HepG2 (cell line): ENCODE measurements around the gene PTX4. TPM values are rescaled to one million over a fixed set of nuclear protein-coding genes. Genes with fewer than 3 reads are reported as not detected.
A peak's percentile ranks its signal among the peaks of the same experiment; 100 is the strongest.

Experiments
- ESRRA ChIP-seq: sonication (generic); formaldehyde crosslinking; IDR thresholded peaks from 2 replicates; pipeline ENCODE4 v1.5.1; 2020; ENCODE audit warnings: mild to moderate bottlenecking, low read depth, missing genetic modification reagents
- GABPB1 ChIP-seq: IDR thresholded peaks from 2 replicates; pipeline ENCODE4 v1.6.1; 2016; ENCODE audit warnings: mild to moderate bottlenecking, missing genetic modification reagents, moderate library complexity, missing compliant biosample characterization
- HNF1A ChIP-seq, 2 experiments: sonication (generic) in 1 of 2; formaldehyde crosslinking in 1 of 2; IDR thresholded peaks; 2 replicates each; pipeline versions ENCODE4 v1.4.0 to v1.6.1; 2016 to 2020; ENCODE audit warnings: borderline replicate concordance in 1 of 2, low read depth in 1 of 2, mild to moderate bottlenecking in 1 of 2, missing genetic modification reagents in 1 of 2
- KLF9 ChIP-seq: IDR thresholded peaks from 2 replicates; pipeline ENCODE4 v1.6.1; 2016; ENCODE audit warnings: low read depth
- LCORL ChIP-seq, 2 experiments: fragments of 450-650 bp in 1 of 2; sonication (generic) in 1 of 2; formaldehyde crosslinking in 1 of 2; IDR thresholded peaks; 2 replicates each; pipeline versions ENCODE4 v1.5.0 to v1.6.1; 2017 to 2020; ENCODE audit warnings: antibody characterized with exemption in 1 of 2, missing genetic modification reagents in 1 of 2
- POLR2A ChIP-seq, 2 experiments: IDR thresholded peaks; 2 replicates each; pipeline ENCODE4 v1.6.1; 2011; ENCODE audit warnings: low read depth in 2 of 2, low read length in 2 of 2, mild to moderate bottlenecking in 1 of 2, moderate library complexity in 1 of 2; ENCODE audit not compliant: insufficient read depth in 1 of 2
- RNF219 ChIP-seq: sonication (generic); formaldehyde crosslinking; IDR thresholded peaks from 2 replicates; pipeline ENCODE4 v1.5.0; 2020; ENCODE audit warnings: mild to moderate bottlenecking, missing genetic modification reagents
- RXRB ChIP-seq: IDR thresholded peaks from 2 replicates; pipeline ENCODE4 v1.6.1; 2016; ENCODE audit warnings: borderline replicate concordance, missing genetic modification reagents, missing compliant biosample characterization
- SALL2 ChIP-seq: sonication (generic); formaldehyde crosslinking; IDR thresholded peaks from 2 replicates; pipeline ENCODE4 v1.8.1; 2023; ENCODE audit warnings: mild to moderate bottlenecking, missing genetic modification reagents, inconsistent platforms
- SPEN ChIP-seq: sonication (generic); formaldehyde crosslinking; IDR thresholded peaks from 2 replicates; pipeline ENCODE4 v1.5.1; 2020; ENCODE audit warnings: low read depth, mild to moderate bottlenecking, missing genetic modification reagents
- TSC22D2 ChIP-seq: sonication (generic); formaldehyde crosslinking; IDR thresholded peaks from 2 replicates; pipeline ENCODE4 v1.5.1; 2020; ENCODE audit warnings: missing genetic modification reagents, mild to moderate bottlenecking, borderline replicate concordance
- XBP1 ChIP-seq: sonication (generic); formaldehyde crosslinking; IDR thresholded peaks from 2 replicates; pipeline ENCODE4 v1.5.0; 2020; ENCODE audit warnings: missing genetic modification reagents
- YEATS4 ChIP-seq: sonication (generic); formaldehyde crosslinking; IDR thresholded peaks from 2 replicates; pipeline ENCODE4 v1.4.0; 2020; ENCODE audit warnings: missing genetic modification reagents, borderline replicate concordance
- YY1 ChIP-seq: IDR thresholded peaks from 2 replicates; pipeline ENCODE4 v1.6.1; 2011; ENCODE audit warnings: low read length, low read depth, moderate library complexity, mild to moderate bottlenecking; ENCODE audit not compliant: insufficient read depth, insufficient replicate concordance
- ZC3H13 ChIP-seq: sonication (generic); formaldehyde crosslinking; IDR thresholded peaks from 2 replicates; pipeline ENCODE4 v1.8.1; 2023; ENCODE audit warnings: mild to moderate bottlenecking, missing genetic modification reagents, moderate library complexity
- ZMAT3 ChIP-seq: sonication (generic); formaldehyde crosslinking; conservative IDR thresholded peaks from 2 replicates; pipeline ENCODE4 v1.7.0; 2021; ENCODE audit warnings: missing genetic modification reagents
- ZNF136 ChIP-seq: sonication (generic); formaldehyde crosslinking; IDR thresholded peaks from 2 replicates; pipeline ENCODE4 v1.8.1; 2022; ENCODE audit warnings: low read depth, mild to moderate bottlenecking, moderate library complexity, missing genetic modification reagents
- ZNF225 ChIP-seq: sonication (generic); formaldehyde crosslinking; IDR thresholded peaks from 2 replicates; pipeline ENCODE4 v1.4.0; 2020; ENCODE audit warnings: mild to moderate bottlenecking, missing genetic modification reagents
- ZNF230 ChIP-seq: sonication (generic); formaldehyde crosslinking; IDR thresholded peaks from 2 replicates; pipeline ENCODE4 v1.4.0; 2020; ENCODE audit warnings: mild to moderate bottlenecking, missing genetic modification reagents
- ZNF678 ChIP-seq: sonication (generic); formaldehyde crosslinking; IDR thresholded peaks from 2 replicates; pipeline ENCODE4 v1.4.0; 2020; ENCODE audit warnings: mild to moderate bottlenecking, missing genetic modification reagents
- ZZZ3 ChIP-seq: sonication (generic); formaldehyde crosslinking; IDR thresholded peaks from 2 replicates; pipeline ENCODE4 v1.4.0; 2020; ENCODE audit warnings: missing genetic modification reagents, mild to moderate bottlenecking, borderline replicate concordance
- polyA plus RNA-seq, 8 experiments: library from polyadenylated mRNA; depleted of rRNA in 3 of 8; stranded (reverse) in 7 of 8; unstranded in 1 of 8; fragments of >200 nt; fragmentation: Illumina TruSeq in 4 of 8; extraction: Trizol in 4 of 8; gene quantifications; 2 replicates each; pipeline versions ENCODE4 v1.2.1 to v1.2.3, GENCODE V29; 2011 to 2016; ENCODE audit warnings: low read depth in 4 of 8, missing spikeins in 1 of 8, mixed read lengths in 1 of 8; ENCODE audit not compliant: insufficient read depth in 1 of 8
- total RNA-seq, 5 experiments: library from RNA; depleted of rRNA; stranded (reverse); fragments of >200 nt; fragmentation: Illumina TruSeq; extraction: Trizol; gene quantifications; 2 replicates each; pipeline ENCODE4 v1.2.3, GENCODE V29; 2016; ENCODE audit warnings: low read depth in 1 of 5

Gene PTX4
- total and polyA plus RNA-seq, 2 of the 13 experiments (the other 11 are each of a cell fraction or from before 2014, with no cell fraction given), result 0.04 TPM; not detected in 1

- TF ChIP-seq ZMAT3 (peak; percentile 95), ZNF136 (no peak; the same call in 1 of the 2 replicates), ZNF678 (0 out of 2 replicates have a peak, but pooled peaks have one; percentile 47), LCORL (IDR thresholded peaks at IDR 0.05) (no peak), LCORL (CRISPR knock-in tag; IDR thresholded peaks at IDR 0.05) (0 out of 2 replicates have a peak, but pooled peaks have one; percentile 4), SPEN (CRISPR knock-in tag) (peak; percentile 98), ZC3H13 (CRISPR knock-in tag) (peak; percentile 86; the same call in 1 of the 2 replicates), RXRB (CRISPR knock-in tag) (peak; percentile 61; the same call in 1 of the 2 replicates), SALL2 (CRISPR knock-in tag) (peak; percentile 75), ZNF230 (CRISPR knock-in tag) (peak; percentile 89; the same call in 1 of the 2 replicates), POLR2A (IDR thresholded peaks at IDR 0.05; ENCODE audit: insufficient read depth in 1 of 2, low read depth in 2 of 2, low read length in 2 of 2) (peak; percentile 55 to 91; a peak in 3 of 4 replicates), TSC22D2 (peak; percentile 66; the same call in 1 of the 2 replicates), HNF1A (IDR thresholded peaks at IDR 0.05; ENCODE audit: low read depth) (no peak), HNF1A (CRISPR knock-in tag; IDR thresholded peaks at IDR 0.05; ENCODE audit: borderline replicate concordance) (0 out of 2 replicates have a peak, but pooled peaks have one; percentile 59), ESRRA (CRISPR knock-in tag) (peak; percentile 75; the same call in 1 of the 2 replicates), ZZZ3 (CRISPR knock-in tag) (peak; percentile 87; the same call in 1 of the 2 replicates), XBP1 (CRISPR knock-in tag) (peak; percentile 78; the same call in 1 of the 2 replicates), KLF9 (no peak), GABPB1 (CRISPR knock-in tag) (peak; percentile 88), YEATS4 (CRISPR knock-in tag) (peak; percentile 95), RNF219 (CRISPR knock-in tag) (no peak; the same call in 1 of the 2 replicates), ZNF225 (CRISPR knock-in tag) (peak; percentile 60; the same call in 1 of the 2 replicates), YY1 (peak; percentile 62)
Observed at GRCh38 chr16:1474796-1475551, 13.8 kb downstream of the PTX4 start, which contains the start of gene CLCN7 (continued).
